Psoas muscle (tissue), 8 donors: ENCODE measurements around the gene AZI2. TPM values are rescaled to one million over a fixed set of nuclear protein-coding genes. Genes with fewer than 3 reads are reported as not detected.

ENCODE experiments used
- ATAC-seq, 4 donors: fragments of 200-7000 bp; cut with Tn5 transposase; one replicate each; pipeline ENCODE4 v1.9.1; 2020; ENCODE audit warnings: moderate library complexity in 3 of 4, mild to moderate bottlenecking in 2 of 4
- DNase-seq, 2 donors: peaks; one replicate each; pipeline ENCODE4 v3.0.0-alpha.2; 2020
- H3K27ac ChIP-seq: fragments of 200-600 bp; one replicate; pipeline ENCODE4 v1.8.0; 2022
- H3K27me3 ChIP-seq, 3 donors: fragments of 200-600 bp in 1 of 3; one replicate each; pipeline versions ENCODE4 v1.6.1 to v1.8.0; 2013 to 2022; ENCODE audit warnings: low read length in 2 of 3, mild to moderate bottlenecking in 2 of 3, moderate library complexity in 1 of 3; ENCODE audit not compliant: insufficient read depth in 3 of 3
- H3K36me3 ChIP-seq, 2 donors: fragments of 200-600 bp in 1 of 2; one replicate each; pipeline versions ENCODE4 v1.6.1 to v1.8.0; 2013 to 2022; ENCODE audit warnings: low read depth in 1 of 2, mild to moderate bottlenecking in 1 of 2, moderate library complexity in 1 of 2; ENCODE audit not compliant: insufficient read depth in 1 of 2
- H3K4me1 ChIP-seq: fragments of 200-600 bp; one replicate; pipeline ENCODE4 v1.8.0; 2022
- H3K4me3 ChIP-seq: fragments of 200-600 bp; one replicate; pipeline ENCODE4 v1.8.0; 2022; ENCODE audit warnings: mild to moderate bottlenecking
- H3K9me3 ChIP-seq: fragments of 200-600 bp; one replicate; pipeline ENCODE4 v1.8.0; 2022
- WGBS, 3 donors: extraction: QIAGEN DNeasy Blood & Tissue Kit; methylation state at CpG; one replicate each; pipeline versions ENCODE4 v1.1.6 to v1.1.7; 2013; 5-methylcytosine and 5-hydroxymethylcytosine counted together
- intact Hi-C, 2 donors: fragments of 100-400 bp; cut with DNase I; formaldehyde crosslinking; loops; one replicate each; pipeline versions ENCODE4 v1.11.0 to v1.14.2; 2022
- polyA plus RNA-seq, 3 donors: library from polyadenylated mRNA; stranded (reverse); fragments of 200-250 nt; gene quantifications; one replicate each; pipeline ENCODE4 v1.2.3, GENCODE V29; 2013
- total RNA-seq, 4 donors: library from RNA; stranded (reverse); fragmentation: NEBNext Ultra II Directional in 2 of 4; extraction: Animal tissue kit (Norgen Biotek cat#: 25700) in 2 of 4; gene quantifications; one replicate each; pipeline versions ENCODE4 v1.2.1 to v1.2.4, GENCODE V29; 2021 to 2023
- TF ChIP-seq, protein P1 (sequence below): fragments of 200-600 bp; IDR thresholded peaks from one replicate; pipeline ENCODE4 v1.8.0; 2022; ENCODE audit warnings: antibody characterized with exemption
- donor health status: healthy with polysubstance abuse.
- donor health status: DM: no; HTN: no; CAD: no; lungs with moderate emphysema.
- donor health status: Bipolar disorder and iron deficiency.
- donor health status: healthy.
- donor health status: DM: yes; HTN: yes; CAD: no.
- donor health status: DM: no; HTN: no; CAD: no.
- donor health status: DM: no; HTN: no; CAD: no.
- donor health status: DM: yes; HTN: yes; CAD: no.

AZI2 gene
- total and polyA plus RNA-seq, 7 donors, result 26.3 to 63.8 (median 34.2) TPM

DNA sequence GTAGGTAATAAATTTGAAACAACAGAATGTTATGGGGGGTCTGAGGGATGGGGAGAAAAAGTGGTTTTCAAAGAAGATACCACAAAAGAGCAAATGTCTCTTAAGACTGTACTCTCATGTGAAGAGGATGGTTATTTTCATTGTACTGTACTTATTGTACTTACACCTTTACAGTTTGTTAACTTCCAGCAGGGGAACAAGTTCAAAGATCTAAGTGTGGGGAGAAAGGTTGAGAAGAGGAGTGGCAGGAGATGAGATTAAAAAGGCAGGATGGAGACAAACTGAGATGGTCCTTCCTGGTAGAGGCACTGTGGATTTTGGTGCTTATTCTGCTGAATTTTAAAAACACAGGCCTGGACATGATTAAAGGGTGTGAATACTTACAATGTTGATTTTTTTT is 5.5 kb downstream of the AZI2 start:
- ATAC-seq, result no peak
- TF ChIP-seq, protein P1, sequence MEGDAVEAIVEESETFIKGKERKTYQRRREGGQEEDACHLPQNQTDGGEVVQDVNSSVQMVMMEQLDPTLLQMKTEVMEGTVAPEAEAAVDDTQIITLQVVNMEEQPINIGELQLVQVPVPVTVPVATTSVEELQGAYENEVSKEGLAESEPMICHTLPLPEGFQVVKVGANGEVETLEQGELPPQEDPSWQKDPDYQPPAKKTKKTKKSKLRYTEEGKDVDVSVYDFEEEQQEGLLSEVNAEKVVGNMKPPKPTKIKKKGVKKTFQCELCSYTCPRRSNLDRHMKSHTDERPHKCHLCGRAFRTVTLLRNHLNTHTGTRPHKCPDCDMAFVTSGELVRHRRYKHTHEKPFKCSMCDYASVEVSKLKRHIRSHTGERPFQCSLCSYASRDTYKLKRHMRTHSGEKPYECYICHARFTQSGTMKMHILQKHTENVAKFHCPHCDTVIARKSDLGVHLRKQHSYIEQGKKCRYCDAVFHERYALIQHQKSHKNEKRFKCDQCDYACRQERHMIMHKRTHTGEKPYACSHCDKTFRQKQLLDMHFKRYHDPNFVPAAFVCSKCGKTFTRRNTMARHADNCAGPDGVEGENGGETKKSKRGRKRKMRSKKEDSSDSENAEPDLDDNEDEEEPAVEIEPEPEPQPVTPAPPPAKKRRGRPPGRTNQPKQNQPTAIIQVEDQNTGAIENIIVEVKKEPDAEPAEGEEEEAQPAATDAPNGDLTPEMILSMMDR, result no peak
- no peak overlapping the region for H3K27ac ChIP-seq
- no peak for DNase-seq
- H3K27me3 ChIP-seq, result no peaks in the 10 kb centered on the region
- intact Hi-C loops, result no loop called here
- H3K36me3 ChIP-seq, result peaks cover 0 to 23% of the 10 kb centered on the region in 2 donors
- no peaks in the 10 kb centered on the region for H3K9me3 ChIP-seq
- H3K4me1 ChIP-seq, result peaks cover 39% of the 10 kb centered on the region
- no peak overlapping the region for H3K4me3 ChIP-seq

DNA sequence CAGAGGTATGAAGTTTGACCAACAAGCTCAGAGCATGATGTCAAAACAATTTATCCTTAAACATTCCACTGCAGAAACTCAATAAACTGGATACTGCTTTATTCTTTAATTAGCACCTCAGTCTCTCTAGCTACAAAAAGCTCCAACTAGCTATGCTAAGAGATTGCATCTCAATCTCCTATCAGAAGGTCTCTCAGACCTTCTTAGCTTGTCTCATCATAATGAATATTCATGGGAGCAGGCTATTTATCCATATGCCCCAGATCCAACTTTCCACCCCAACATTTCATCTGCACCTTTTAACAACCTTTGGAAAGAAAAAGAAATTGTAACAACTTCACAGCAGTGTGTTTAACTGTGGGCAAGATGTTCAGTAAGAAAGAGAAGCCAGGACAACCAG is 11.4 kb downstream of the AZI2 start:
- H3K27ac ChIP-seq, result no peak overlapping the region
- no peaks in the 10 kb centered on the region for H3K9me3 ChIP-seq
- DNase-seq, result no peak
- H3K4me1 ChIP-seq, result no peaks in the 10 kb centered on the region
- TF ChIP-seq, protein P1, result no peak
- ATAC-seq, result no peak
- intact Hi-C loops, result no loop called here
- no peaks in the 10 kb centered on the region for H3K27me3 ChIP-seq
- H3K36me3 ChIP-seq, result peaks cover 0 to 76% of the 10 kb centered on the region in 2 donors
- H3K4me3 ChIP-seq, result no peak overlapping the region

DNA sequence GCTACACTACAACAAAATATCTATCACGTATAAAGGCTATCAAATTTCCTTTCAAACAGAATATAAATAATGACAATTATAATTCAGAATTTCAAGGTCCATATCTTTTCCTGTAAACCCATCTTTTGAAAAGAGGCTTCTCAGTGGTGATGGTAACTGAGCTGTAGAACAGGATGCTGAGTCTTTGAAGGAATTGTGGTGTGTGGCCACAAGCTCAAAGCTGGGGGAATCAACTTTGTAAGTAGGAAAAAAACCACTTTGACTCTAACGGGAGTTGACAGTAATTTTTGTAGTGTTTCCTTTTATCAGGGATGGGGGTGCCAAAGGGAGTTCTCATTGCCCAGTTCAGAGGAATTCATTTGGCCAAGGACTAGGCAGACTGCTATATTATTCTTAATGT is 13.4 kb downstream of the AZI2 start:
- WGBS, 3 donors, result 68 to 76% (median 70%) methylated on average over 2 of the region's 2 CpGs
- H3K27me3 ChIP-seq, result no peaks in the 10 kb centered on the region
- no peaks in the 10 kb centered on the region for H3K9me3 ChIP-seq
- H3K4me1 ChIP-seq, result no peaks in the 10 kb centered on the region
- no peak overlapping the region for H3K4me3 ChIP-seq
- H3K36me3 ChIP-seq, result peaks cover 0 to 93% of the 10 kb centered on the region in 2 donors
- intact Hi-C loops, result no loop called here
- TF ChIP-seq, protein P1, result no peak
- DNase-seq, result no peak
- no peak for ATAC-seq
- H3K27ac ChIP-seq, result no peak overlapping the region

DNA sequence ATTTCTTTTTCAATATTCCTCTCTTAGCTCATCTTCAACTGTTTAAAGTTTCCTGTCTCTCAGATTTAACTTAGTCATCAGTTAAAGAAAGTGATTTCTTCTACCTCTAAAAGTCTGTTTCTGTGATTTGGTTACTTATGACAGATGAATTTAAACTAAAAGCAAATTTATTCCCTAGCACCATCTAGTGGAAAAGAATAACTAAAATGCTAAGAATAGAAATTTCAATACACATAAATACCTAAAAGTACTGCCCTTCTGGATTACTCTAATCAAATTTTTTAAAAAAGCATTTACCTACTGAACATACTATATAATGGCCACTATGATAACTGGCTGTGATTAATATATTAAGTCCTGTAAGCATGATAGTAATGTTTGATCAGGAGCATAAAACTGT is 14.1 kb downstream of the AZI2 start:
- DNase-seq, result no peak
- intact Hi-C loops, result no loop called here

More for the DNA sequence above, 14.1 kb downstream of the AZI2 start:
- Histone ChIP-seq H3K27ac (no peak overlapping the region), H3K27me3 (no peaks in the 10 kb centered on the region), H3K4me3 (no peak overlapping the region), H3K9me3 (no peaks in the 10 kb centered on the region), H3K36me3 (peaks cover 0 to 93% of the 10 kb centered on the region in 2 donors), H3K4me1 (no peaks in the 10 kb centered on the region)
- TF ChIP-seq, protein P1, result no peak
- ATAC-seq, result no peak
